Measurements from ENCODE around the gene CCNY. TPM values are rescaled to one million over a fixed set of nuclear protein-coding genes. Genes with fewer than 3 reads are reported as not detected.
"Not testable (repeated sequence)": the region's sequence is repeated elsewhere in the genome, so short reads cannot be mapped to it uniquely, and the experiment has no call there.

CCNY gene
- polyA plus RNA-seq, 2 donors = 15.1 TPM

DNA sequence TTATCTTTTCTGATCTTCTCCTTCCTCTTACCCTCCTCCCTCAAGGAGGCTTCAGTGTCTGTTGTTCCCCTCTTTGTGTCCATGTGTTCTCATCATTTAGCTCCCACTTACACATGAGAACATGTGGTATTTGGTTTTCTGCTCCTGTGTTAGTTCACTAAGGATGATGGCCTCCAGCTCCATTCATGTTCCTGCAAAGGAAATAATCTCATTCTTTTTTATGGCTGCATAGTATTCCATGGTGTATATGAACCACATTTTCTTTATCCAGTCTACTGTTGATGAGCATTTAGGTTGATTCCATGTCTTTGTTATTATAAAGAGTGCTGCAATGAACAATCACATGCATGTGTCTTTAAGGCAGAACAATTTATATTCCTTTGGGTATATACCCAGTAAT is 21.1 kb upstream of the CCNY start:
- not testable (repeated sequence) for H3K36me3 ChIP-seq (ENCODE audit: control insufficient read depth in 2 of 2, insufficient read depth in 2 of 2, low read length in 1 of 2); H3K9me3 ChIP-seq (ENCODE audit: control insufficient read depth in 2 of 2, insufficient read depth in 1 of 2, low read depth in 1 of 2, low read length in 1 of 2); H3K4me3 ChIP-seq (ENCODE audit: low read depth in 1 of 2, low read length in 2 of 2); H3K27me3 ChIP-seq (ENCODE audit: control insufficient read depth in 1 of 2, insufficient read depth in 2 of 2, low read length in 2 of 2); H3K4me1 ChIP-seq (ENCODE audit: control insufficient read depth in 2 of 2, insufficient read depth in 2 of 2, low read length in 1 of 2); H3K27ac ChIP-seq (ENCODE audit: low read depth in 2 of 2, low read length in 1 of 2)

DNA sequence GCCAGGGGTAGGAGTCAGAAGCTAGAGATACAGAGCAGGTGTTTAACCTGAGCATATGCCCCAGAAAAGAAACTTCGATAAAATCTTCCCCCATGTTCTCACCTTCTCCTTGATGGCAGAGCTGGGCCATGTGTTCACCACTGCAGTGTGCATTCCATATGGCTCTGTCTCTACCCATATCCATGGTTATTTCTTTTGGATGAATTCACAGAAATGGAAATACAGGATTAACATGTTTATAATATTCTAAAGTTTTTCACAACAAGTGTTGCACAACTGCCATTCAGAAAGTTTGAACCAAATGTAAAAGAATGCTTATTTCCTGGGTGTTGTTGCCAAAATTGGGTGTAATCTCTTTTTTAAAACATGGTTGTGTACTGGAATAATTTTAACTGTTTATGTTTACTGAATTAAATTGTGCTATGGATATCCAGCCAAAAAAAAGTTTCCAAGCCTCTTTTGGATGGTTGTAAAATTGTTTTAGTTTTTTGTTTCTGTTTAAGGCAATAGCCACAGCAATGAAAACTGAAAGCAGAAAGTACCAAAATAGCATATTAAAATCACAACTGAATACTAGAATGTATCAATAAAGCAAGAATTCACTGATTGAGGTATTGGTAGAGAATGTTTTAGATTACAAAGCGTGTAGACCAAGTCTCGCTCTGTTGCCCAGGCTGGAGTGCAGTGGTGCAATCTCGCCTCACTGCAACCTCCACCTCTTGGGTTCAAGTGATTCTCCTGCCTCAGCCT is 19.9 kb upstream of the CCNY start:
- Histone ChIP-seq H3K27ac (ENCODE audit: low read depth in 2 of 2, low read length in 1 of 2) (no peak overlapping the region), H3K36me3 (ENCODE audit: control insufficient read depth in 2 of 2, insufficient read depth in 2 of 2, low read length in 1 of 2) (no peaks in the 10 kb centered on the region), H3K9me3 (ENCODE audit: control insufficient read depth in 2 of 2, insufficient read depth in 1 of 2, low read depth in 1 of 2, low read length in 1 of 2) (no peaks in the 10 kb centered on the region), H3K4me1 (ENCODE audit: control insufficient read depth in 2 of 2, insufficient read depth in 2 of 2, low read length in 1 of 2) (peaks cover 0 to 3% of the 10 kb centered on the region in 2 donors), H3K4me3 (ENCODE audit: low read depth in 1 of 2, low read length in 2 of 2) (no peak overlapping the region), H3K27me3 (ENCODE audit: control insufficient read depth in 1 of 2, insufficient read depth in 2 of 2, low read length in 2 of 2) (no peaks in the 10 kb centered on the region)
- 69 to 90% methylated on average over 4 of the region's 4 CpGs for whole genome bisulfite sequencing, 2 donors

DNA sequence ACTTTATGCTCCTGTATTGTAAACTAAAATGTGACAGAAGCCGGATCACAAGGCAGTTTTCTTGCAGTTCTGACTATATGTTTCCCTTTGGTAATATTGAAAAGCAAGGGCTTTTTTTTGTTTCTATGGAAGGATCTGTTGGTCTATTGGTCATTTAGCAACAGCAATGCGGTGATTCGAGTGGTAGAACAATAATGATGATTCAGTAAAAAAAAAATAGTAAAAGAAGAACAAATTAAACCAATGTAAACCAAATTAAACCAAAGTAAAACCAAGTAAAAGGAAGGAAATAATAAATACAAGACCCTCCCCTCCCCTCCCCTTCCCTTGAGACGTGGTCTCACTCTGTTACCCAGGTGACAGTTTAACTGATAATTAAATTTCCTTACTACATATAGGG is 17.8 kb upstream of the CCNY start:
- no peak overlapping the region for H3K27ac ChIP-seq (ENCODE audit: low read depth in 2 of 2, low read length in 1 of 2)
- no peaks in the 10 kb centered on the region for H3K9me3 ChIP-seq (ENCODE audit: control insufficient read depth in 2 of 2, insufficient read depth in 1 of 2, low read depth in 1 of 2, low read length in 1 of 2)
- H3K36me3 ChIP-seq (ENCODE audit: control insufficient read depth in 2 of 2, insufficient read depth in 2 of 2, low read length in 1 of 2) = no peaks in the 10 kb centered on the region
- H3K4me3 ChIP-seq (ENCODE audit: low read depth in 1 of 2, low read length in 2 of 2) = no peak overlapping the region
- peaks cover 0 to 3% of the 10 kb centered on the region in 2 donors for H3K4me1 ChIP-seq (ENCODE audit: control insufficient read depth in 2 of 2, insufficient read depth in 2 of 2, low read length in 1 of 2)
- WGBS, 2 donors = 95 to 98% methylated on average over 4 of the region's 4 CpGs
- H3K27me3 ChIP-seq (ENCODE audit: control insufficient read depth in 1 of 2, insufficient read depth in 2 of 2, low read length in 2 of 2) = no peaks in the 10 kb centered on the region

DNA sequence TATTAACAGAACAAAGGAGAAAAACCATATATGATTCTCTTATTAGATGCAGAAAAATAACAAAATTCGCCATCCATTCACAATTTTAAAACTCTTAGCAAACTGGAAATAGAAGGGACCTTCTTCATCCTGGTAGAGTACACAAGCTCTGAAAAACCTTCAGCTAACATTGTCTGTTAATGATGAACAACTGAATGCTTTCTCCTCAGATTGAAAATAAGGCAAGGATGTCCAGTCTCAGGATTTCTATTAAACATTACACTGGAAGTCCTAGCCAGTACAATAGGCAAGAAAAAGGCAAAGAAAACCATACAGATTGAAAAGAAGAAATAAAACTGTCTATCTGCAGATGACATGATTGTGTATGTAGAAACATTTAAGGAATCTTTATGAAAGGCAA is 16.0 kb upstream of the CCNY start:
- H3K9me3 ChIP-seq (ENCODE audit: control insufficient read depth in 2 of 2, insufficient read depth in 1 of 2, low read depth in 1 of 2, low read length in 1 of 2) = no peaks in the 10 kb centered on the region
- no peak overlapping the region for H3K4me3 ChIP-seq (ENCODE audit: low read depth in 1 of 2, low read length in 2 of 2)
- no peaks in the 10 kb centered on the region for H3K36me3 ChIP-seq (ENCODE audit: control insufficient read depth in 2 of 2, insufficient read depth in 2 of 2, low read length in 1 of 2)
- peaks cover 0 to 3% of the 10 kb centered on the region in 2 donors for H3K4me1 ChIP-seq (ENCODE audit: control insufficient read depth in 2 of 2, insufficient read depth in 2 of 2, low read length in 1 of 2)
- no peak overlapping the region for H3K27ac ChIP-seq (ENCODE audit: low read depth in 2 of 2, low read length in 1 of 2)
- no peaks in the 10 kb centered on the region for H3K27me3 ChIP-seq (ENCODE audit: control insufficient read depth in 1 of 2, insufficient read depth in 2 of 2, low read length in 2 of 2)
- WGBS, 2 donors = 89 to 99% methylated on average over 1 of the region's 1 CpG

DNA sequence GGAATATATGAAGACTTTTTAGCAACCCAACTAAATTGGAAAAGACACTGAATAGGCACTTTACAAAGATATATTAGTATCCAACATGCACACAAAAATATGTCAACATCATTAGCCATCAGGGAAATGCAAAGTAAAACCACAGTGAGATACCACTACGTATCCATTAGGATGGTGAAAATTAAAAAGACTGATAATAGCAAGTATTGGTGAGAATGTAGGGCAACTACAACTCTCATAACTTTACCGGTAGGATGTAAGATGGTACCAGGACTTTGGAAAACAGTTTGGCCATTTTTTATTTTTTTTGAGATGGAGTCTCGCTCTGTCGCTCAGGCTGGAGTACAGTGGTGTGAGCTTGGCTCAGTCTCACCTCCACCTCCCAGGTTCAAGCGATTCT is 13.7 kb upstream of the CCNY start:
- Histone ChIP-seq H3K27me3 (ENCODE audit: control insufficient read depth in 1 of 2, insufficient read depth in 2 of 2, low read length in 2 of 2) (no peaks in the 10 kb centered on the region), H3K27ac (ENCODE audit: low read depth in 2 of 2, low read length in 1 of 2) (no peak overlapping the region), H3K4me3 (ENCODE audit: low read depth in 1 of 2, low read length in 2 of 2) (no peak overlapping the region), H3K36me3 (ENCODE audit: control insufficient read depth in 2 of 2, insufficient read depth in 2 of 2, low read length in 1 of 2) (peaks cover 0 to under 1% of the 10 kb centered on the region in 2 donors), H3K9me3 (ENCODE audit: control insufficient read depth in 2 of 2, insufficient read depth in 1 of 2, low read depth in 1 of 2, low read length in 1 of 2) (no peaks in the 10 kb centered on the region), H3K4me1 (ENCODE audit: control insufficient read depth in 2 of 2, insufficient read depth in 2 of 2, low read length in 1 of 2) (no peaks in the 10 kb centered on the region)
- WGBS, 2 donors = 97 to 98% methylated on average over 5 of the region's 5 CpGs

DNA sequence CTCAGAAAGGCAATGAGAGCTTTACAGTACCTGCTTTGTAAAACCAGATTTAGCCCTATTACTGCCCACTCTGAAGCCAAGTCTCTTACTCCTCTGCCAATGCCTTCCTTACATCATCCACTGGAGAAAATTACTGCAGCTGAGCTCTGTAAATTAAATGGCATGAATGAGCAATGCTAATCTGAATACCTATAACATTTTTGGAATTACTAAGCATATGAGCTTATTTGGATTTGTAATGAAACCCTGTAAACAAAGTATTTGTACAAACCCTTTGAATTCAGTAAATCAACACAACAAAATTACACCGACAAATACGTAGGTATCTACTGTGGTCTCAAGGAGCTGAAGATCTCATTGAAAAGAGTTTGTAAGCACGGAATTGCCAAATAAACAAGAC is 12.1 kb upstream of the CCNY start:
- Histone ChIP-seq H3K36me3 (ENCODE audit: control insufficient read depth in 2 of 2, insufficient read depth in 2 of 2, low read length in 1 of 2) (peaks cover 0 to 3% of the 10 kb centered on the region in 2 donors), H3K27ac (ENCODE audit: low read depth in 2 of 2, low read length in 1 of 2) (no peak overlapping the region), H3K9me3 (ENCODE audit: control insufficient read depth in 2 of 2, insufficient read depth in 1 of 2, low read depth in 1 of 2, low read length in 1 of 2) (no peaks in the 10 kb centered on the region), H3K4me1 (ENCODE audit: control insufficient read depth in 2 of 2, insufficient read depth in 2 of 2, low read length in 1 of 2) (no peaks in the 10 kb centered on the region), H3K27me3 (ENCODE audit: control insufficient read depth in 1 of 2, insufficient read depth in 2 of 2, low read length in 2 of 2) (no peaks in the 10 kb centered on the region), H3K4me3 (ENCODE audit: low read depth in 1 of 2, low read length in 2 of 2) (no peak overlapping the region)
- WGBS, 2 donors = 94% methylated on average over 3 of the region's 3 CpGs

DNA sequence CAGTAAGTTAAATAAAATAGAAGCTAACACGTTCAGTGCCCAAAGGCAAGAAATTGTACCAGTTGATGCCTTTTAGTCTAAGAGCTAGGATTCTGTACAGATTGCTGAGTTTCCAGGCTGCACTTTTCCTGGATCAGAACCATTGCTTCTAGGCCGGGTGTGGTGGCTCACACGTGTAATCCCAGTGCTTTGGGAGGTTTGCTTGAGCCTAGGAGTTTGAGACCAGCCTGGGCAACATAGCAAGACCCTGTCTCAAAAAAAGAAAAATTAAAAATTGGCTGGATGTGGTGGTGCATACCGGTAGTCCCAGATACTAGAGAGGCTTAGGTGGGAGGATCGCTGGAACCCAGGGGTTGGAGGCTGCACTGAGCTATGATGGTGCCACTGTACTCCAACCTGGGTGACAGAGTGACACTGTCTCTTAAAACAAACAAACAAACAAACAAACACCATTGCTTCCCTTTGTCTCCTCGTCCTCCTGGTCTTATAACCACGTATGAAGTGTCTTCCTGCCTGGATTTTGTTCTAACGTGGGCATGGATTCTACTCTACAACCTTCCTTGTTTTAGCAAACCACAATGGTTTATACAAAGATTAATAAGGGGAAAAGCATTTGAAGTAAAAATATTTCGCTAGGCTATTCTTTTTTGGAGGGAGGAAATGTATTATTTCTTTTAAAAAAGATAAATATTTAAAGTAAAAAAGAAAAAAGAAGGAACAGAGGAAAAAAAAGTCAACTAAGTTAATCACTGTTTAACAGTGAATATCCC is 9.7 kb upstream of the CCNY start:
- Histone ChIP-seq H3K9me3 (ENCODE audit: control insufficient read depth in 2 of 2, insufficient read depth in 1 of 2, low read depth in 1 of 2, low read length in 1 of 2) (no peaks in the 10 kb centered on the region), H3K4me3 (ENCODE audit: low read depth in 1 of 2, low read length in 2 of 2) (no peak overlapping the region), H3K4me1 (ENCODE audit: control insufficient read depth in 2 of 2, insufficient read depth in 2 of 2, low read length in 1 of 2) (peaks cover 0 to 2% of the 10 kb centered on the region in 2 donors), H3K27me3 (ENCODE audit: control insufficient read depth in 1 of 2, insufficient read depth in 2 of 2, low read length in 2 of 2) (no peaks in the 10 kb centered on the region), H3K27ac (ENCODE audit: low read depth in 2 of 2, low read length in 1 of 2) (no peak overlapping the region), H3K36me3 (ENCODE audit: control insufficient read depth in 2 of 2, insufficient read depth in 2 of 2, low read length in 1 of 2) (peaks cover 0 to 3% of the 10 kb centered on the region in 2 donors)
- WGBS, 2 donors = 83 to 89% methylated on average over 9 of the region's 9 CpGs

DNA sequence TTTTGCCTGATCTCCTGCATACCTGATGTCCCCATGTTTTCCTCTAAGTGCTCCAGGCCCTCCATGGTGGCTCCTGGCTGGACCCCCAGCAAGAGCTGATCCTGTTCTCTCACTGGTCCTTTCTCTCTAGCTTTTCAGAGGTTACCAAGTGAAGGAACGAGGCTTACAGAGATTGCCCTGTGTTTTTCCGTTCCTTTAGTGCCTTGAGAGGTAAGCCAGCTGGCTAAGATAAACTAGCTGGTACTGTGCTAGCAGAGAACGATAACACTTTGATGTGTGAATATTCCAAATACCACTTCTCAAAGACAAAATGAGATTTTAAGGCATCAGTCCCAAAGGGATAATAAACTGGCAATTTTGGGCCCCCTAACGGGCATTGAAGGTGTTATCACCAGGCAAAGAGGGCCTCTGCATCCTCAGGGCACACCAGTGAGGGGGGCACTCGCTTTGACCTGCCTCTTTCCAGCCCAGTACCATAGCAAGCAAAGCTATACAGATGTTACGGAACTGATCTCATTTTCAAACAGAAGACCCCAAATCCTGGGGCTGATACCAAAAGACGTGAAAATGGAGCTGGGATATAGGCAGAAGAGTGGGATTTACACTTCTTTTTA is 8.4 kb upstream of the CCNY start:
- Histone ChIP-seq H3K4me1 (ENCODE audit: control insufficient read depth in 2 of 2, insufficient read depth in 2 of 2, low read length in 1 of 2) (peaks cover 0 to 2% of the 10 kb centered on the region in 2 donors), H3K27me3 (ENCODE audit: control insufficient read depth in 1 of 2, insufficient read depth in 2 of 2, low read length in 2 of 2) (no peaks in the 10 kb centered on the region), H3K27ac (ENCODE audit: low read depth in 2 of 2, low read length in 1 of 2) (no peak overlapping the region), H3K9me3 (ENCODE audit: control insufficient read depth in 2 of 2, insufficient read depth in 1 of 2, low read depth in 1 of 2, low read length in 1 of 2) (no peaks in the 10 kb centered on the region), H3K4me3 (ENCODE audit: low read depth in 1 of 2, low read length in 2 of 2) (no peak overlapping the region), H3K36me3 (ENCODE audit: control insufficient read depth in 2 of 2, insufficient read depth in 2 of 2, low read length in 1 of 2) (peaks cover 0 to 3% of the 10 kb centered on the region in 2 donors)
- WGBS, 2 donors = 85% methylated on average over 7 of the region's 7 CpGs

DNA sequence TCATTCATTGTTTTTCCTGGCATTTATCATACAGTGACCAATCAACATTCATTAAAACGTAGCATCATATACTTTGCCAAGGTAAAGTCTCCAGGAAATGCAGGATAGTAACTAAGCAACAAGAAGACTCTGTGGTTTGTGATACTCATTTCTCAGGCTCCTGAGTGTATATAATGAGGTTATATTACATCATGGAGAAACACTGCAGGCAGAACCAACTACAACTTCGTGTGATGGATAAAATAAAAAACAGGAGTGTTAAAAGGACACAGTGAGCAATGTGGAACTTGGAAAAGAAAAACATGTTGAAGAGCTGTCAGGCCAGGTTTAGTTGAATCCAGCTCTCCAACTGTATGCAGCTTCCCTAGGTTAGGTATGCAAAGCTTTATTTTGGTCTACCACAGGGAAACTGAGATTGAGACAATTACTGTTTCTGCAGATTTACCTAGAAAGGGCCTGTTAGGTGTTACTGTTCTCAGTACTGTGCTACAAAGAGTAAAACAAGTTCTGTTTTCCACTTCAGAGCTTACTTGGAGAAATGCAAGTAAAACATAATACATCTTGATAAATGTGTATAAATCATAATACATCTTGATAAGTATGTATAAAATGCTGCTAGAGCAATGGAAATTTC is 7.8 kb upstream of the CCNY start:
- Histone ChIP-seq H3K27me3 (ENCODE audit: control insufficient read depth in 1 of 2, insufficient read depth in 2 of 2, low read length in 2 of 2) (no peaks in the 10 kb centered on the region), H3K9me3 (ENCODE audit: control insufficient read depth in 2 of 2, insufficient read depth in 1 of 2, low read depth in 1 of 2, low read length in 1 of 2) (no peaks in the 10 kb centered on the region), H3K36me3 (ENCODE audit: control insufficient read depth in 2 of 2, insufficient read depth in 2 of 2, low read length in 1 of 2) (peaks cover 0 to 3% of the 10 kb centered on the region in 2 donors), H3K4me1 (ENCODE audit: control insufficient read depth in 2 of 2, insufficient read depth in 2 of 2, low read length in 1 of 2) (peaks cover 0 to 2% of the 10 kb centered on the region in 2 donors), H3K27ac (ENCODE audit: low read depth in 2 of 2, low read length in 1 of 2) (no peak overlapping the region), H3K4me3 (ENCODE audit: low read depth in 1 of 2, low read length in 2 of 2) (no peak overlapping the region)
- WGBS, 2 donors = 41 to 59% methylated on average over 2 of the region's 2 CpGs
